ENCODE results near the gene ST7L.

ST7L gene

DNA sequence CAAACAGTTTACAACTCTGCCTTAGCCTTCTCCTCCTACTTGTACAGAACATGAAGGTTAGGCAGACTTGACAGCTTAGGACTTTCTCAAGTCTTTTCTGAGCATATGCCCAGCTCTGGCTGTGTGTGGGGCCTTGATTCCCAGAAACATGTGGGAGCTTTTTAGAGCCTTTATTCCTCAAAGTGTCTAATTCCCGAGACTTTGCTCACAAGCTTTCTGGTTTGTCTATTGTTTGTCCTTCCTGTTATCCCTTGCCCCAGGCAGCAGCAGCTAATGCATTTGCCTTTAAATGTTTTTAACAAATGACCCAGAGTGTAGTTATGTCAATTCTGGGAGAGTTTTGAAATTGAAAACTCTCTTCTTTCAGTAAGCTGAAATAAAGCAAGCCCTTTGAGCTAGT, 29.2 kb downstream of the ST7L start:
- no peak overlapping the region for H3K4me3 ChIP-seq (replicated peaks; ENCODE audit: low read depth, low read length)
- TF ChIP-seq, protein P1, sequence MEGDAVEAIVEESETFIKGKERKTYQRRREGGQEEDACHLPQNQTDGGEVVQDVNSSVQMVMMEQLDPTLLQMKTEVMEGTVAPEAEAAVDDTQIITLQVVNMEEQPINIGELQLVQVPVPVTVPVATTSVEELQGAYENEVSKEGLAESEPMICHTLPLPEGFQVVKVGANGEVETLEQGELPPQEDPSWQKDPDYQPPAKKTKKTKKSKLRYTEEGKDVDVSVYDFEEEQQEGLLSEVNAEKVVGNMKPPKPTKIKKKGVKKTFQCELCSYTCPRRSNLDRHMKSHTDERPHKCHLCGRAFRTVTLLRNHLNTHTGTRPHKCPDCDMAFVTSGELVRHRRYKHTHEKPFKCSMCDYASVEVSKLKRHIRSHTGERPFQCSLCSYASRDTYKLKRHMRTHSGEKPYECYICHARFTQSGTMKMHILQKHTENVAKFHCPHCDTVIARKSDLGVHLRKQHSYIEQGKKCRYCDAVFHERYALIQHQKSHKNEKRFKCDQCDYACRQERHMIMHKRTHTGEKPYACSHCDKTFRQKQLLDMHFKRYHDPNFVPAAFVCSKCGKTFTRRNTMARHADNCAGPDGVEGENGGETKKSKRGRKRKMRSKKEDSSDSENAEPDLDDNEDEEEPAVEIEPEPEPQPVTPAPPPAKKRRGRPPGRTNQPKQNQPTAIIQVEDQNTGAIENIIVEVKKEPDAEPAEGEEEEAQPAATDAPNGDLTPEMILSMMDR (IDR thresholded peaks at IDR 0.05; ENCODE audit: insufficient read depth, low read length, poor library complexity, severe bottlenecking), result no peak
- no peak for DNase-seq (ENCODE audit: extremely low read depth, insufficient read length)
- no peaks in the 10 kb centered on the region for H3K27me3 ChIP-seq (replicated peaks; ENCODE audit: control insufficient read depth, insufficient read depth, low read length)
- H3K36me3 ChIP-seq (ENCODE audit: control insufficient read depth, insufficient read depth, low read length), result no peaks in the 10 kb centered on the region

DNA sequence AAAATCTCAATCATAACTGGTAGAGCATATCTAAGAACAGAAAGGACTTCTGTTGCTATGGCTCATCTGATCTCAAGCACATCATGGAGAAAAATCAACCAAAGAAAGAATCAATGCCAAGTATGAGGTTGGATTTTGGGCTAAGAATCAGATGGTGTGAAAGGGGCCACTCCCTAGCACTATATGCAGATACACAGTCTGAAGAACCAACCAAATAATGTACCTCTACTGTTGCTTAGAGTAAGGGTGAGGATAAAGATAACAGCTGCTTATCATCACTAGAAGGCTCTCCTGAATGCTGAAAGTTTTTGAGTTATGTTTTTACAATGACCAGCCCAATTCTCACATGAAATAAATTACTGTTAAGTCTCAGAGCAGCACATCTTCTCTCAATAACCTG, 35.6 kb downstream of the ST7L start:
- TF ChIP-seq, protein P1 (IDR thresholded peaks at IDR 0.05; ENCODE audit: insufficient read depth, low read length, poor library complexity, severe bottlenecking), result no peak
- Histone ChIP-seq H3K4me3 (replicated peaks; ENCODE audit: low read depth, low read length) (no peak overlapping the region), H3K36me3 (ENCODE audit: control insufficient read depth, insufficient read depth, low read length) (no peaks in the 10 kb centered on the region), H3K27me3 (replicated peaks; ENCODE audit: control insufficient read depth, insufficient read depth, low read length) (no peaks in the 10 kb centered on the region)
- no peak for DNase-seq (ENCODE audit: extremely low read depth, insufficient read length)

DNA sequence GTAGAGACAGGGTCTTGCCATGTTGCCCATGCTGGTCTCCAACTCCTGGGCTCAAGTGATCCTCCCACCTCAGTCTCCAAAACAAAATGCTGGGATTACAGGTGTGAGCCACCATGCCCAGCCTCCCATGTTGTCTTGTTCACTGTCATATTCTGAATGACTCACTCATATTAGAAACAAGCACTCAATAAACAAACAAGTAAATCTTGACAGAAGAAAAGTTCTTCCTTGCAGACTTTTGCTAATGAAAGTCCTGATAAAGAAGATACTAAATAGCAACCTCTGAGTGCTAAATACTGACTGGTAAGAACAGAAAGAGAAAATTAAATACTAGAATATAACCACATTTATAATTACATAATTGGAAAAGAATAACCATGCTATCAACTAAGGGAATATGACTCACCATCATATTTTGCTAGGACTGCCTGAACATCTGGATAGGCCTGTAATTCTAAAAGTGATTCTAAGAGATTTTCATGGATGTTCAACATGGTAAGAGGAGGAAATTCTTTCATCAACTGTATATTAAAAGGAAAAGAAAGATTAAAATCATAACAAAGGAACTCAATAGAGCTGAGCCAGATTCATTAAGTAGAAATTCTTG, 37.3 kb downstream of the ST7L start:
- Histone ChIP-seq H3K36me3 (ENCODE audit: control insufficient read depth, insufficient read depth, low read length) (no peaks in the 10 kb centered on the region), H3K4me3 (replicated peaks; ENCODE audit: low read depth, low read length) (no peak overlapping the region), H3K27me3 (replicated peaks; ENCODE audit: control insufficient read depth, insufficient read depth, low read length) (no peaks in the 10 kb centered on the region)
- TF ChIP-seq, protein P1 (IDR thresholded peaks at IDR 0.05; ENCODE audit: insufficient read depth, low read length, poor library complexity, severe bottlenecking), result no peak
- no peak for DNase-seq (ENCODE audit: extremely low read depth, insufficient read length)

DNA sequence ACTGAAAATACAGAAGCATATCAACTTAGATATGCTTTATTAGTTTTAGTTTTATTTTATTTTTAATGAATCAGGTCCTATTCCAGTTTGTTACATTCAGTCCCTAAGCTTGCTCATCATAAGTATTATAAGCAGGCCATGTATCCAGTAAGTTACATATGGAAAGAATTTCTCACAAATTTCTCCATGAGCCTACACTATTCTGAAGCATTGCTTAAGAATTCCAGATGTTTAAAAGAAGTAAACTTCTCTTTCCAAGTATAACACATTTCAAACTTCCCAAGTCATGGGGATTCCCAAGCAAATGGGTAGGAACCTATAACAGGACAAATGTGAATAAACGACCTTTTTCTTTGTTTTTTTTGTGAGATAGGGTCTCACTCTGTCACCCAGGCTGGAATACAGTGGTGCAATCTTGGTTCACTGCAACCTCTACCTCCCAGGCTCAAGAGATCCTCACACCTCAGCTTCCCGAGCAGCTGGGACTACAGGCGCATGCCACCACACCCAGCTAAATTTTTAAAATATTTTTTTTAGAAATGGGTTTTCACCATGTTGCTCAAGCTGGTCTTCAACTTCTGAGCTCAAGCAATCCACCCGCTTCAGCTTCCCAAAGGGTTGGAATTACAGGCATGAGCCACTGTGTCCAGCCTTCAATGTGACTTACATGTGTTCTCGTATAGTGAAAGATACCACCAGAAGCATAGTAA, 39.0 kb downstream of the ST7L start:
- Histone ChIP-seq H3K36me3 (ENCODE audit: control insufficient read depth, insufficient read depth, low read length) (no peaks in the 10 kb centered on the region), H3K27me3 (replicated peaks; ENCODE audit: control insufficient read depth, insufficient read depth, low read length) (no peaks in the 10 kb centered on the region), H3K4me3 (replicated peaks; ENCODE audit: low read depth, low read length) (no peak overlapping the region)
- DNase-seq (ENCODE audit: extremely low read depth, insufficient read length), result no peak
- TF ChIP-seq, protein P1 (IDR thresholded peaks at IDR 0.05; ENCODE audit: insufficient read depth, low read length, poor library complexity, severe bottlenecking), result no peak

DNA sequence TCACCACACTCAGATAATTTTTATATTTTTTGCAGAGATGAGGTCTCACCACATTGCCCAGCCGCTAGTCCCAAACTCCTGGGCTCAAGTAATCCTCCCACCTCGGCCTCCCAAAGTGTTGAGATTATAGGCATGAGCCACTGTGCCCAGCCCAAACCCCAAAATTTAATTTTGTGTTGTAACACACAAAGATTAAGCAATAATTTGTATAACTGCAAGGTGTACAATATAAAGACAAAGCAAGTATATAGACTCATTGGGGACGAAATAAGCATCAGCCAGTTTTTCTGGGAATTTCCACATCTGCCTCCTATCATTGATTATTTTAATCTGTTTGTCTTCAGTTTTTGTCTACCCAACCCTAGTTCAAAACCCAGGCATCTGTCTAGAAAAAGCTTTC, 42.7 kb downstream of the ST7L start:
- TF ChIP-seq, protein P1 (IDR thresholded peaks at IDR 0.05; ENCODE audit: insufficient read depth, low read length, poor library complexity, severe bottlenecking), result no peak
- no peak overlapping the region for H3K4me3 ChIP-seq (replicated peaks; ENCODE audit: low read depth, low read length)
- H3K36me3 ChIP-seq (ENCODE audit: control insufficient read depth, insufficient read depth, low read length), result no peaks in the 10 kb centered on the region
- H3K27me3 ChIP-seq (replicated peaks; ENCODE audit: control insufficient read depth, insufficient read depth, low read length), result no peaks in the 10 kb centered on the region
- no peak for DNase-seq (ENCODE audit: extremely low read depth, insufficient read length)
